Stimulated activated CD8-positive, alpha-beta memory T cell treated with anti-CD3 and anti-CD28 coated beads, Interleukin-4, amount 100 ng/mL, for 24 hours (primary cell): ENCODE data around the gene SLIT3.

Source experiments
- DNase-seq: peaks from one replicate; pipeline ENCODE4 v3.0.0-alpha.2; 2020; ENCODE audit warnings: low read depth

SLIT3 gene

DNA sequence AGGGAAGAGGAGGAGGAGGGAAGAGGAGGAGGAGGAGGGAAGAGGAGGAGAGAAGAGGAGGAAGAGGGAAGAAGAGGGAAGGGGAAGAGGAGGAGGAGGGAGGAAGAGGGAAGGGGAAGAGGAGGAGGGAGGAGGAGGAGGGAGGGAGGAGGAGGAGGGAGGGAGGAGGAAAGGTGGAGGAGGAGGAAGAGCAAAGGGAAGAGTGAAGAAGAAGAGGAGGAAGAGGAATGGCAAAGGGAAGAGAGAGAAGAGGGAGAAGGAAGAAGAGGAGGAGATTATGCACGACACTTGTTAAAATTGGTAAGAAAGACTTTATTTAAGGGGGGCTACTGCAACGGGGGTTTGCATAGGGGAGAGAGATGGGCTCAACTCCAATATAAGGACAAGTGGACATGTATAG, 221.2 kb downstream of the SLIT3 start:
- DNase-seq: no peak

DNA sequence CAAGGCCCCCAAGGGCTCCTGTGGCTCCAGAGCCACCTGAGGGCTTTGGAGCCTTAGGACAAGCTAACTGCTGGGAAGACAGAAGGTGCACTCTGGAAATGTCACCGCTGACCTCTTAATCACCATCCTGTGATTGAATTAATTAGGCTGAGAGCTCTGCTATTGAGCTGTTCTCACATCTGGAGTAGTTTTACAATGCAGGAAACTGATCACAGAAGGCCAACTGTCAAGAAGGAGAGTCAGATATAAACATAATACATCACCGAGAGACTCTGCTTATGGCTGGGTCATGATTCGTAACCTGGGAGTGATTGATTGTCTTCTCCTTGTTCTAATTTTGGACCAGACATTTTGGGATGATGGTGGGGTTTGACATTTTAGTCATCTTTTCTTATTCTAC, 226.1 kb downstream of the SLIT3 start:
- DNase-seq: no peak

DNA sequence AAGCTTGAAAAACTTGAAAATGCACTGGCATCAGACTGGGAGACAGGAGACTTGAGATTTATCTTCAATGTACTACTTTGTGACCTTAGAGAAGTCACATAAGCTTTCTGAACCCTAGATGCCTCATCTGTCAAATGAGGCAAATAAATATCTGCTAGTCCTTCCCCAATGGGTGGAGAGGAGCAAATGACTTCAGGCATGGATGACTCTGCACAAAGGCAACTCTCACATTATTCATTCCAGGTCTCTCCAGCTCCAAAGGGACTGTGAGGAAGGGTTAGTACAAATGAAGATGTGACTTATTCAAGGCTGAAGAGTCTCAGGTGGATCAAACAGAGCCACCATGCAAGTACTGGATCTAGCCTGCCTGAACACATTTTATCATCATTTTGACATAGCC, 228.7 kb downstream of the SLIT3 start:
- no peak for DNase-seq

DNA sequence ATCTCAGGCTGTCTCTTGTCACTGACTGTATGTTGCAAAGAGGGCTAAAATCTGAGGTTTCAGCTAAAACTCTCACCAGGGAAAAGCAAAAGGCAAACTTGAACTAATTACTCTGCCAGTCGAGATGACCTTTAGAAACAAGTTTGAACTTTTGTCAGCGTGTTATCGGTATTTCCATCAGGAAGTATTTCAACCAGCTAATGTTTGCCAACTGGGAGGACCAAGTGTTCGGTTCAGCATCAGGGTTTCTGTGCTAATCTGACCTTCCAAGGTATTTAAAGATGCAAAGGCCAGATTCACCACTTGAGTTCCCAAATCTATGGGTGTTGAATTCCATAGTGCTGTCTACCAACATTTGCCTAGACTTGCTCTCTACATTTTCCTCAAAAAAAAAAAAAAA, 230.5 kb downstream of the SLIT3 start:
- DNase-seq: no peak

DNA sequence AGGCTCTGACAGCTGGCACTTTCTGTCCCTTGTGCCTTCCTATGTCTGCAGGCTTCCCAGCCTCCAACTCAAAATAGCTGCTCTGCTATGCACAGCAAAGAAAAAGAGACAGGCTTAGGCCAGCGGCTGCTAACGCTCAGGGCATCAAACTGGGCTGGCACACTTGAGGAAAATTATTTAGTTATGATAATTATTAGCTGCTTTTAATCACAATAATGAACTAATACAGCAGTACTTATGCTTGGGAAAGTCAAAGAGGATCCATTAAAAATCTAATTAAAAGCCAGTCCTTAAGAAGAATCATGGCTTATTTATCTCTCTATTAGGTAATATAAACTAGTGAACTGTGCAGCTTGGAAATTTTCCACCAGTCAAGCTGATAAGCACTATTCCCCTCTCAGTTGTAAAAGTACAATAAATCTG, 233.2 kb downstream of the SLIT3 start:
- DNase-seq: no peak

GRCh38 chr5:169065400-169065799, 235.5 kb downstream of the SLIT3 start:
- no peak for DNase-seq

DNA sequence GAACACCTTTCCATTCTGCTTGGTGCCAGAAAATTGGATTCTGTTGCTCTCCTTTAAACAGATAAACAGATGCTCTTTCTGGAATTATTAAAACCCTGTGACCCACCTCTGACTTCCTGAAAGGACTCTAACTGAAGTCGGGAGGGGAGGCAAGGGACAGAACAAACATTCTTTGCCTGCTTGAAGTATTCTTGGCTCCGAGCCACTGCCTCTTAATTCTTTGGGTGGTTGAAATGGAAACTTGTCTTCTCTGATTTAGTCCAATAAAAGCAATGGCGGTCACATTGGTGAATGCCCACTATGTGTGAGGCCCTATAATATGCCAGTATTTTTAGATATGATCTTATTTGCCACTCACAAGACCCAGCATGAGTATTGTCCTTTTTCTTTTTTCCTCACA, 236.8 kb downstream of the SLIT3 start:
- no peak for DNase-seq

DNA sequence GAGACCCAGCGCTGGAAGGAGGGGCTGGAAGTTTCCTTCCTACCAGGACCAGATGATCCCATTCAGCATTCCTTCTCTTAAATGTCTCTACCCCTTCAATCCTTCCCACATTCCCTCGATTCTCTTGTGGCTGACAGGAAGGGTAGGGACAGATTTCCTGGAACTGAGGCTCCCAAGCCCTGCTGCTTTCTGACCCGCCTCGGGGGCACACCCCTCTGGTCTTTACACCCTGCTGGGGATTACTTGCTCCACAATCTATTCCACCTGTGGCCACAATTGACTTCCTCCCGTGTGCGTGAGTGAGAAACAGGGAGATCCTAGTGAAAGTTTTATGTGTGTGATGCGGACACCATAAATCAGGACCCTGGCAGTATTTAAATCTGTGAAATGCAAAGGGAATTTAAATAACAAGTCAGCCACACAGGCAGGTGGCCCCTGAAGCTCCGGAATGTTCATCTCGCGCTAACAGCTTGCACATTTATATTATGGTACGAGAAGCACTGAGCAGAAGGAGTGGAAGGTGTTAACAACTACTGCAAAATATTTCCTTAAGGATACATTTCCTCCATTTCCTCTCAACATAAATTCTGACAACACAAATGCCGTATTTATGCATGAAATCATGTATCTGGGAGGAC, 237.5 kb downstream of the SLIT3 start:
- no peak for DNase-seq

- DNase-seq: no peak
Measured at GRCh38 chr5:169062690-169063089, 238.2 kb downstream of the SLIT3 start.

GRCh38 chr5:169054506-169054905, 246.4 kb downstream of the SLIT3 start:
- DNase-seq: no peak

DNA sequence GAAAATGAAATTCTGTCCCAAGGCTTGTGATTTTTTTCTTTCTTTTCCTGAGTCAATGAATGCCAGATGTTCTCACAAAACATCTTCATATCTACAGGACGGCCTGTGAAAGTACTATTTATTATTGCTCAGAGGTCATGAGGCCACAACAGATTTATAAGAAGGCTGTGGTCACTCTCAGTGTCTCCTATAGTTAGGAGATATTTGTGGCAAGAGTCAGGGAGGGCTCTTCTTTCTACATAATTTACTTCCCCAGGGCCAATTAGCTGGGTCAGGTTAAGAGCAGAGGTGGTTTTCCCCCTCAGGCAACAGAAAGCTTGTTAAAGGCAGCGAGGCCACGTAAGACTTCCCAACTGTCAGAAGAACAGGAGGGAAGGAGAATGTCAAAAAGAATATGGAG, 248.7 kb downstream of the SLIT3 start:
- no peak for DNase-seq

- DNase-seq: no peak
Measured at GRCh38 chr5:169051351-169051750, 249.6 kb downstream of the SLIT3 start.

DNA sequence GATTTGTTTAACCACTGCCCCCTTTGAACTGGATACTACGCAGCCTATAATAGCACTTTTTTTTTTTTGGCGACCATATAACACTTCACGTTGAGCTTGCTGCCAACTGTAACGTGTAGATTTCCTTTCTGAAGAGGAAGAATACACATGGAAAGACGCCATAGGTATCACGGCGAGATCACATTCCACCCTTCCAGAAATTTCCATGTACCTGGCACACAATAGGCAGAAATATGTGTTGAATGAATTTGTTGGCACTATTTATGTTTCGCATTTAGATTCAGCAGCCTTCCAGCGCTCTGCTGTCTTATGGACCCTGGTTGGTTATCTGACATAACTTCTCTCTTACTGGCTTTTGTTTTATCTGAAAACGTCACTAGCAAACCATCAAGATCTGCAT, 250.3 kb downstream of the SLIT3 start:
- DNase-seq: no peak

- DNase-seq: no peak
Measured at GRCh38 chr5:169050146-169050571, 250.8 kb downstream of the SLIT3 start.

- no peak for DNase-seq
Measured at GRCh38 chr5:169049712-169050111, 251.2 kb downstream of the SLIT3 start.

- DNase-seq: no peak
Measured at GRCh38 chr5:169048181-169049125, 252.5 kb downstream of the SLIT3 start.

GRCh38 chr5:169044962-169045361, 256.0 kb downstream of the SLIT3 start:
- no peak for DNase-seq

- no peak for DNase-seq
Measured at GRCh38 chr5:169041180-169041579, 259.8 kb downstream of the SLIT3 start.

DNA sequence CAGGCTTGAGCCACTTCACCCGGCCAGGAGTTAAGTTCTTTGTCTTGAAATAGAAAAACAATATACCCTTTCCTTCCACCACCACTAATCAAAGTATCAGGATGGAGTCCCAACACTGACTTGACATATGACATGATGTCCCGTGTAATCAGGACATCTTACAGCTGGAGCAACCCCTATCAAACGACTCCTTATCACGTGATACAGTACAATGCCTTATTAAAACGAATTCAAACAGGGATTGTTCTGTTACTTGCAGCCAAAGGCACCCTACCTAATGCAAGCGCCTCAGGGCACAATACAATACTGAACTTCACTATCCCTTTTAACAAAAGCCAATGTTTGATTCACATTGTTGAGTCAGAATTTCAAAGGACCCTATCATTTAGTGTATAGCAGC, 261.3 kb downstream of the SLIT3 start:
- no peak for DNase-seq

DNA sequence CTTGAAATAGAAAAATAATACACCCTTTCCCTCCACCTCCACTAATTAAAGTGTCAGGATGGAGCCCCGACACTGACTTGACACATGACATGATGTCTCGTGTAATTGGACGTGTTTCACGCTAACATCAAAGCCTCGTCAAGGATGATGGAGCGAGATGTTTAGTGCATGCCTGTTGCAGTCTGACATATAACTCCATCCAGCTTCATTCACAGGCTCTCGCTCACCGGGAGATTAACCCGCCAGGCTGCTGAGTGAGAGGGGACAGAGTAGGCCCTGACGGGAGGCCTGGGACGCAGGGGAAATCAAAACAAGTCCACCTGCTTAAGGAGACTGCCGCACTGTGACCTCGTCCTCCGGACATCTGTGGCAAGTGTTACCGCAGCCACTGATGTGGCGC, 263.5 kb downstream of the SLIT3 start:
- DNase-seq: no peak

DNA sequence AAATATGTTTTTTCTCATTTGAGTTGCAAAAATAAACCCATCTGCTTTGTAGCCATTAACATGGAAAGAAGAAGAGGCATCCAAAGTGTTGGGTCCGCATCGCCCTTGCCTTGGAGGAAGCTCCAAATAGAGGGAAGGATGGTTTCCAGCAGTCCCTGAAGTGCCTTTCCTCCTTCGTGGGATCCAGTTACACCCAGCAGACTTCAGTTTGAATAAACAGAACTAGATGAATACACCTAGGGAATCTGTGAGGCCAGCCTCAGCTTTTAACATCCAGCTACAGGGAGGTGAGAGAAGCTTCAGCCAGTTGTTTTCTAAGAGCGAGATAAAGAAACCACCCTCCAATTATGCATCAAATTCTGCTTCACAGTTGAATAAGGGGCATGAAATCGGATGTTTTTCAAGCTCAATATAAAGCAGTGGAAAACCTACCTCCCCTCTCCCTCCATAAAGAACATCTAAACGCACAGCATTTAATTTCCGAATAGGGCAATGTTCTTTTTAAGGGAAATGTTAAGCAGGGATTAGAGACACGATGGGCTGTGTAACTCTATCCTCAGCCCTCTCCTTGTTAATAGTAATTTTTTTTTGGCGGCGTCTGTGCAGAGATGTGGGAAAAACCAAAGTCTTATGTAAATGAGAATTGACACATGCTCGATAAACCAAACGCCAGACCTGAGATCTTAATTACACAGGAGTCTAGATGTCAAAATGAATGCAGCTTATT, 264.7 kb downstream of the SLIT3 start:
- DNase-seq: no peak

- no peak for DNase-seq
Measured at GRCh38 chr5:169029661-169030274, 271.2 kb downstream of the SLIT3 start.
